ENCODE data around the gene EMID1.
A peak's percentile ranks its signal among the peaks of the same experiment; 100 is the strongest.
"Not testable (repeated sequence)": the region's sequence is repeated elsewhere in the genome, so short reads cannot be mapped to it uniquely, and the experiment has no call there.

The EMID1 gene

GRCh38 chr22:29231971-29232959 is 26.6 kb downstream of the EMID1 start:
- DNase-seq = no peak

- no peak for DNase-seq
Observed at GRCh38 chr22:29233277-29233877, 27.7 kb downstream of the EMID1 start.

DNA sequence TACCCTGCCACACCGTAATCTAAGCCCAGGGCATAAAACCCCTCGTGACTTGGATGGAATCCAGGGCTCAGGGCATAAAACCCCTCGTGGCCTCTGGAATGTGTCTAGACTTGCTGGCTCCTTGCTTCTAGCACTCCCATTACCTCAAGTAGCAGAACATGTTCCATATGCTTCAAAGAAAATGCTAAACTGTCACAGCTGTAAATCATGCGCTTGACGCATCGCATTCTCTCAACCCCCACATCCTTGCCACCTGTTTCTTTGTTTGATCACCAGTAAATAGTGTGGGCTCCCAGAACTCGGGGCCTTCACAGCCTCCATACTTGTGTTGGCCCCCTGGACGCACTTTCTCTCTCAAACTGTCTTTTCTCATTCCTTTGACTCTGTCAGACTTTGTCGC is 34.8 kb downstream of the EMID1 start:
- not testable (repeated sequence) for DNase-seq

GRCh38 chr22:29243874-29244446 is 38.3 kb downstream of the EMID1 start:
- DNase-seq = no peak

GRCh38 chr22:29244785-29245625 is 39.3 kb downstream of the EMID1 start:
- no peak for DNase-seq

DNA sequence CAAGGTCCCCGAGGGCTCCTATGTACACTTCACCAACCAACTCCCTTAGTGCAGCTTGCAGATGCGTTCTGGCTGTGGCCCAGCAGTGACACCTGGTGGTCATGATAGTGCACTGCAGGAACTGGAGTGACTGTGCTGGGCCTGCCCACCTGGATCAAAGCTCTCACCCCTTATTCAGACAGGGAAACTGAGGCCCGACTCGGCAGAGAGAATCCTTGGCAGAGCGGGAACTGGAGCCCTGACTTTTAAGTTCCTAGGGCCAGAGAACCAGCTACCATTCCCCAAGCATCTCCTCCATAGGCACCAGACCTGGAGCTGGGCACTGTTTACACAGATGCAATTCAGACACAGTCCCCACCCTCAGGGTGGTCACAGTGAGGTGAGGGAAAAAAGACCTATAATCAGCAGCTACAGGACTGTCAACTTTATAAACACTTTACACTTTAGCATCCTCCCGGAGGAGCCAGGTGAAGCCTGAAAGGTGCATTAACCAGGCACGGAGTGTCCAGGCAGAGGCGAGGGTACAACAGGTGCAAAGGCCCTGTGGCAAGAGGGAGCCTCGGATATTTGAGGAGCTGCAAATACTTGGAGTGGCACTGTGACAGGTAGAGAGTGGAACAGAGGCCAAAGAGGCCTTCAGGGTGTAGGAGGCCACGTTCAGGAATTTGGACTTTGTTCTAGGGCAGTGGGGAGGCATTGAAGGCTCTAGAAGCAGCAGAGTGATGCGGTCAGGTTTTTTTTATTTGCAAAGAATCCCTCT is 40.1 kb downstream of the EMID1 start:
- DNase-seq = peak; percentile 77

DNA sequence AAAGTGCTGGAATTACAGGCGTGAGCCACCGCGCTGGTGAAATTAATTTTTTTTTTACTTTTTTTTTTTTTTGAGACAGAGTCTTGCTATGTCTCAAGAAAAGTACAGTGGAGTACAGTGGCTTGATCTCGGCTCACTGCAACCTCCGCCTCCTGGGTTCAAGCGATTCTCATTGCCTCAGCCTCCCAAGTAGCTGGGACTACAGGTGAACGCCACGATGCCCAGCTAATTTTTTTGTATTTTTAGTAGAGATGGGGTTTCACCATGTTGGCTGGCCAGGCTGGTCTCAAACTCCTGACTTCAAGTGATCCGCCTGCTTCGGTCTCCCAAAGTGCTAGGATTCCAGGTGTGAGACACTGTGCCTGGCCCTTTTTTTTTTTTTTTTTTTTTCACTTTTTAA is 42.2 kb downstream of the EMID1 start:
- DNase-seq = not testable (repeated sequence)

DNA sequence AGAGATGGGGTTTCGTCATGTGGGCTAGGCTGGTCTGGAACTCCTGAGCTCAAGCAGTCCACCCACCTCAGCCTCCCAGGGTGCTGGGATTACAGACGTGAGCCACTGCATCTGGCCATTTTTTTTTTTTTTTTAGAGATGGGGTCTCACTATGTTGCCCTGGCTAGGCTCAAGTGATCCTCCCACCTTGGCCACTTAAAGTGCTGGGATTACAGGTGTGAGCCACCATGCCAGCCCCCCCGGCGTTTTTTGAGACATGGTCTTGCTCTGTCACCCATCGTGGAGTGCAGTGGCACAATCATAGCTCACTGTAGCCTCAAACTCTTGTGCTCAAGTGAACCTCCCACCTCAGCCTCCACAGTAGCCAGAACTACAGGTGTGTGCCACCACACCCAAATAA is 45.6 kb downstream of the EMID1 start:
- no peak for DNase-seq

- no peak for DNase-seq
Observed at GRCh38 chr22:29251981-29252911, 46.5 kb downstream of the EMID1 start.

- no peak for DNase-seq
Observed at GRCh38 chr22:29253561-29254285, 48.0 kb downstream of the EMID1 start.

- no peak for DNase-seq
Observed at GRCh38 chr22:29254286-29254660, 48.6 kb downstream of the EMID1 start.

DNA sequence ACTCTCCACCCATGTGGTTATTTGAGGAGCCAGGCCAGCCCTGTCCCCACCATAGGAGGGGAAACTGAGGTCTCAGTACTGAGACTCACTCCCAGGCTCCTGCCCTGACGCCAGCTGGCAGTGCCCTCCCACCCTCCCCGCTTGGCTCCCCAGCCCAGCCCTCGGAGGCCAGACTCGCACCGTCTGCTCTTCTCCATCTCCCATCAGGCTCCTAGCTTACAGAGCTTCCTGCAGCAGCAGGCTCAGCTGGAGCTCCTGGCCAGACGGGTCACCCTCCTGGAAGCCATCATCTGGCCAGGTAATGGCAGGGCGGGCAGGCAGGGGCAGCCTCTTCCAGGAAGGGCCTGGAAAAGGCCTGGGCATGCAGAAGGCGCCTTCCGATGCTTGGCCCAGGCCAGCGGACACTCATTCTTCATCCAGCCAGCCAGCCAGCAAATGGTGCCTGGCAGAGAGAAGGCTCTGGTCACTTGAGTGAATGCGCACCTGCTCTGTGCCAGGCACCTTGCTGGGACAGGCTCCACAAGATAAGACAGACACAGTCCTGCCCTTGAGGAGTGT is 49.4 kb downstream of the EMID1 start:
- DNase-seq = no peak

- DNase-seq = no peak
Observed at GRCh38 chr22:29256606-29257325, 51.1 kb downstream of the EMID1 start.

GRCh38 chr22:29257751-29258181 is 52.1 kb downstream of the EMID1 start:
- no peak for DNase-seq

- no peak for DNase-seq
Observed at GRCh38 chr22:29258407-29259252, 52.9 kb downstream of the EMID1 start.

DNA sequence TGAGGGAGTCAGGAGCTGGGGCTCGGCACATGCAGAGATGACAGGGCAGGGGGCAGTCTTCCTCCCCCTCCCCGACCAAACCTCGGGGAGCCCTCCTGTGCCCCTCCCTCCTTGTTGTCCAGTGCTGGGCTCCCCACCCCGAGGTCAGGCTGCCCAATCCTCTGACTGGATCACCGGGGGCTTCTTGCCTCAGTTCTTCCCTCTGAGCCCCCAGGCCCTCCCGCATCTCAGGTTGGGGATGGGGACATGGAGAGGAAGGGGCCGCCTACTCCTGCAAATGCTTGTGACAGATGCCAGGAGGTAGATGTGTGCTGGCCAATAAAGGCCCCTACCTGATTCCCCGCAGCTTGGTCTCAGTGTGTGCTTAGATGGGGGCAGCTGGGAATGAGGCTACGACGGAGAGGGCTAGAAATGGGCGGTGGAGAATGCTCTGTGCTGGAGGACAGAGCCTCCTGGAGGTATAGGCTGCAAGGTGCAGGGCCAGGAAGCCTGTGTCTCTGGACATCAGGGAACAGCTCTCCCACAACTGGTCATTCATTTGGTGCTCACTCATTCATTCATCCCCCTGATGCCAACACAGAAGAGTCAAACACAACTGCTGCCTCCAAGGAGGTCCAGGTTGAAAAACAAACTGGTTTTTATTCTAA is 53.7 kb downstream of the EMID1 start:
- no peak for DNase-seq

DNA sequence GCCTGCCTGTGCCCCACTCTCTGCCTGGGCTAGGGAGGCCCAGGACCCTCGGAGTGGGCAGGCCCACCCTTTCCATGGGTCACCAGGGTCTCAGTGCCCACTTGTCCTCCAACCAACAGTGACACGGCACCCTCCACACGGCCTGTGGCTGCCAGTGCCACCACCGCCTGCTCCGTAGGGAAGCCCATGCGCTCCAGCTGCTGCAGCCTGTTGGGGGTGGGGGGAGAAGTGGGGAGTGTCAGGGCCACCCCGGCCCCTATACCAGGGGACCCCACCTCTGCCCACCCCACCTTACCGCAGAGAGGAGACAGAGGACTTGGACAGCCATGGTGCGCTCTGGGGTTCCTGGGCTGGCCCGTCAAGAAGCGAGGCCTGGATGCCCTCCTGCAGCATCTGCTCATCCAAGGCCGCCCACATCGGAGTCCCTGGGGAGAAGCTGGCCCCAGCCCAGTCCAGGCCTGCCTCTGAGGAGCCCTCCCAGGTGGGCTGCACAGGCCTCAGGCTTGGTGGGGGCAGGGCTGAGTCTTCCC is 54.4 kb downstream of the EMID1 start:
- DNase-seq = peak; percentile 33
